Activated T-cell treated with anti-CD3 and anti-CD28 coated beads for 1 hour (primary cell): Measurements from ENCODE around the gene SKOR2.
"Not testable (repeated sequence)": the region's sequence is repeated elsewhere in the genome, so short reads cannot be mapped to it uniquely, and the experiment has no call there.

Experiments
- DNase-seq: peaks from one replicate; pipeline ENCODE4 v3.0.0-alpha.2; 2020; ENCODE audit warnings: low read depth

SKOR2 gene

DNA sequence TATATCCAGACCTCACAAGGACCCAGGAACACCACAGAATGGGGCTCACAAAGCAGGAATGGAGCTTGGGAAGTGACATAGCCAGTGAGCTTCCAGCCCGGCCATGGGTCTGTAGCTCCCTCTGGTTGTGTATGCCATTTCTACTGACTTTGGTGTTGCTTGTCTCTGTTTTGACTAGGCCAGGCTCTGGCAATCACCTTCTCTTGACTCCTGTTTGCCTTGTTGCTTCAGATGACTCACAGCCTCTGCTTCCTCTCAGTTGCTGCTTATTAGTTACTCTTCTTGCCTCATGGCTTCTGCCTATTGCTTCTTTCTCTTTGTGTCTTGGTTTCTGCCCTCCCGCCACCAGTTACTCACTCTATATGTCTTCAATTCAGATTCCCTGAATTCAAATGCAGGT lies 59.5 kb downstream of the SKOR2 start:
- no peak for DNase-seq

DNA sequence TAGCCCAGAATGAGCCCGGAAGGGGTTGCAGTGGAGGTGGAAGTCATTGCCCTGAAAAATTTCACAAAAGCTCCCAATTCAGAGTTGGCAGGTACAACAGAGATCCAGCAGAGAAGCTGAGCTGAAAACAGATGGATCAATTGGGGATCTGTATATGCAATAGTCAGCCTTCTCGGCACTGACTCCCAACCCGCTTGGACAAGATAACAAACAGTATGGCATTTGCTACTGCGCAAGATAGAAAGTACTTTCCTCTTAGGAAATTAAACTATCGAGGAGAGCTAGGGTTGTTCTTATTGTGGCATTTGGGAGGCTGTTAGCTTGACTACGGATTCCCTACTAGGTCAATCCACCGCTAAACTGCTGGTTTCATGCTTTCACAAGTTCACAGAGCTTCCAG lies 63.7 kb downstream of the SKOR2 start:
- DNase-seq: no peak

DNA sequence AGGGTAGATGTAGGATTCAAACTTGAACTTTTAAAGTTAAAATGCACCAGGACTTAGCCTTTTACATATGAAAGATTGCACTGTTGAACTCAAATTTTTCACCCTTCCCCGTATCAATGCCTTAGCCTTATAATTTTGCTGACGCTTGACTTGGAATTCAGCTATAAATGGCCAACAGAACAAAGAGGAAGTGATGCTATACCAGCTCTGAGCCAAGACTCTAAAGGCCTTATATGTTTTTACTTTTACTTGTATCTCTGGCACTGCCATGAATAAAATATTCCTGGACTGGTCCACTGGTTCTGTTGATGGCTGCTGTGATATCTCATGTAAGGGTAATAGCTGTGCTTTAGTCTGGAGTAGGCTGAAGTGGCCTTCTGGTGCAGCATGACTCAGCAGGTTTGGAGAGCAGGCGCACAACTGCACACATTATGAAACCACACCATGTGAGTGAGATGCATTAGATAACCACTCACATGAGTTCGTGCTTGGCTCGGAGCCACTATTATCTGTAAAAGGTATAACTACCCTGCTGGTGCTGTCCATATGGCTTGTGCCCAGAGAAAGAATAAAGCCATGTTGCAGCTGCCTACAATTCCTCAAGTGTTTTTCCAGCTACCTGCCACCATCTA lies 66.9 kb downstream of the SKOR2 start:
- DNase-seq: no peak

GRCh38 chr18:47182156-47182555 lies 69.3 kb downstream of the SKOR2 start:
- not testable (repeated sequence) for DNase-seq

DNA sequence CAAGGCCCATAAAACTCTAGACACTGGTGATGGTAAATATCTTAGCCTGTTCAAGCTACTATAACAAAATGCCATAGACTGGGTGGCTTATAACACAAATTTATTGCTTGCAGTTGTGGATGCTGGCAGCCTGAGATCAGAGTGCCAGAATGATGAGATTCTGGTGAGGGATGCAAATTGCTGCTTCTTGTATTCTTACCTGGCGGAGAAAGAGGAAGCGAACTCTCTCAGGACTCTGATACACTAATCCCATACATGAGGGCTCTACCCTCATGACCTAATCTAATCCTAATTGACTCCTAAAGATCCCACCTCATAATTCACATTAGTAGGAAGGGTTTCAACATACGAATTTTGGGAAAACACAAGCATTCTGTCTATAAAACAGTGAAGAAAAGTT lies 70.7 kb downstream of the SKOR2 start:
- DNase-seq: no peak

- no peak for DNase-seq
Measured at GRCh38 chr18:47179520-47179919, 71.9 kb downstream of the SKOR2 start.

DNA sequence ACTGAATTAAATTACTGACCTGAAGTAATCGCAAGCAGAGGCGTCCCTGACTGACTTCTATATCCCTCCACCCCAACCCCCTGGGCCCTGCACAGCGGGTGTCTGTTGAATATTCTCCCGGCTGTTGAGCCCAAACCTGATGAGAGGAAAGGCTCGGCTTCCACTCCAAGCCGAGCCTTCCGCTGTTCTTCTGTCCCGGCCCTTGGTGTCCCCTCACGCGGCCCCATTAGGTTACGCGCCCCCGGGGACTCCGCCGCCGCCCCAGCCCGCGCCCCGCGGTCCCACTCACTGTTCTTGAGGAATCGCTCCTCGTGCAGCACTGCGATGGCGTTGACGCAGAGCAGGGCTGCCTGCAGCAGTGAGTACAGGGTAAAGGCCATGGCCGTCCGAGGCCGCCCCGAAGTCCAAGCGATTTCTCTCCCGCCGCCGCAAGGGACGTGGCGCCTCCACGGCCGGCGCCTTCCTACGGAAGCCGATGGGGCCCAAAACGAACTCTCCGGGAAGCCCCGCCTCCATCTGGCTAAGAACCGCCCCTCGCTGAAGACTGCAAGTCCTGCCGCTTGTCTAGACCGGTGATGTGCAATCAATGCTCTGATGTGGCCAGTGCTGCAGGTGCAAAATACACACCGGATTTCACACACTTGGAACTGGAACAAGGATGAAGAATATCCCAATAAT lies 75.4 kb downstream of the SKOR2 start, which contains the start of gene IER3IP1:
IER3IP1 (minus strand) TSS at position 467 of the 678 bp plus-strand sequence; CDS start at position 380, 87 bp downstream.
- DNase-seq: peak; percentile 84

DNA sequence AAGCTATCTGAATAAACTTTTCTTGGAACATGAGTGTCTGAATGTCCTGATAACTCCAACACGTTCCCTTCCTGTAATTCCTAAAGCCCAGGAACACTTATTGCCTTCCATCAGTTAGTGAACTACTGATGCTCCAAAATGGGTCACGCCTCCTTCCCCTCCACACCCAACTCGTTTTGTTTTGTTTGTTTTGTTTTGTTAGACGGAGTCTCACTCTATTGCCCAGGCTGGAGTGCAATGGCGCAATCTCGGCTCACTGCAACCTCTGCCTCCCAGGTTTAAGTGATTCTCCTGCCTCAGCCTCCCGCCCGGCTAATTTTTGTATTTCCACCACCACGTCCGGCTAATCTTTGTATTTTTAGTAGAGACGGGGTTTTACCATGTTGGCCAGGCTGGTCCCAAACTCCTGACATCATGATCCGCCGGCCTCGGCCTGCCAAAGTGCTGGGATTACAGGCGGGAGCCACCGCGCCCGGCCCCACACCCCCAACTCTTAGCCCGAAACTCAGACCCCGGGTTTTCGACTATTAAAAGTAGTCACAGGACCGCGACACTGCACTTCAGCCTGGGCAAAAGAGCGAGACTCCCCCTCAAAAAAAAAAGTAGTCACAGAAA lies 76.1 kb downstream of the SKOR2 start:
- no peak for DNase-seq

- DNase-seq: no peak
Measured at GRCh38 chr18:47174545-47175116, 76.8 kb downstream of the SKOR2 start.

DNA sequence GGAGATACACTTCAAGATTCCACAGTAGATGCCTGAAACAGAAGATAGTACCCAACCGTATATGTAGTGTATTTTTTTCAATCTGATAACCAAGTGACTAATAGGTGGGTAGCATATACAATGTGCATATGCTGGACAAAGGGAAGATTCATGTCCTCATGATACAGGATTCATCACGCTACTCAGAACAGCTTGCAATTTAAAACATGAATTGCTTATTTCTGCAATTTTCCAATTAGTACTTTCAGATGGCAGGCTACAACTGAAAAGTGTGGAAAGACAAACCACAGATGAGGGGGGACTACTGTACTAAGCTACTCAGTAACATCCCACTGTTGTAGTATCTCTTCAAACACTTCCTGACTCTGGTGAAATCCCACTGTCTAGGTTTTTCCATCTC lies 79.0 kb downstream of the SKOR2 start:
- DNase-seq: no peak

GRCh38 chr18:47168913-47169312 lies 82.5 kb downstream of the SKOR2 start:
- no peak for DNase-seq

- no peak for DNase-seq
Measured at GRCh38 chr18:47168509-47168908, 83.0 kb downstream of the SKOR2 start.

DNA sequence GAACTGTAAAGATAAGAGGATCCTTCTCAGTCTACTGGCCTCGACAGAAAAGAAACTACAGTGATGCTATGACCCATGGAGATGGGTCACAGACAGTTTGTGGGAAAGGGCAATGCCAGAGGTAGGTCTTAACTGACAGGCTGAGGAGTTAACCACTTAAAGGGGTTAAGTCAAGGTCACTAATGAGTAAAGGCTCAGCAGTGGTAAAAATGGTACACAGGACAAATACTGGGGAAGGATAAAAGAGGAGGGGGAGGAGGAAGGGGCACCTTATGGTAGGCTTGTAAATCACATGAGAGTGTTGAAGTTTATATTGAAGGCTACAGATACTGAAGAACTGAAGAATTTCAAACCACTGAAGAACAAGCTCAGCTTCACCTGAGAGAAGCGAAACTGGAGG lies 85.2 kb downstream of the SKOR2 start:
- no peak for DNase-seq

- no peak for DNase-seq
Measured at GRCh38 chr18:47163241-47163640, 88.2 kb downstream of the SKOR2 start.

DNA sequence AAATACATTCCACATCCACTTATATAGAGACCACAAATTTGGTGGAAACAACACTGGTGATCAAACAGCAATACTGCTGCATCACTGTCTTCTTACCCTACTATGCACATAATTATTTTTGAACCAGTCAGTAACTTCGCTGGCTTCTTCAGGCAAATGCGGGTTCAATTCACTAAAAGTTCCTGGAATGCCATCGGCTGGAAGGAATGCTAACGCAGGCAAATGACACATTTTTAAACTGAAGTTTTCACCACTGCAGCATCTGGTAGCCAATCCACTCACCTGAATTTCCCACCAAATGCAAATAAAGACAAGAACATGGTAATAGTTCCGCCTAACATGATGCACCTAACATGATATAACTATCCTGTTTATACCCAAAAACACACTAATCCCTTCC lies 91.2 kb downstream of the SKOR2 start:
- DNase-seq: no peak

GRCh38 chr18:47158404-47158803 lies 93.1 kb downstream of the SKOR2 start:
- not testable (repeated sequence) for DNase-seq
